ENCODE measurements around the gene MEF2A.

MEF2A gene

DNA sequence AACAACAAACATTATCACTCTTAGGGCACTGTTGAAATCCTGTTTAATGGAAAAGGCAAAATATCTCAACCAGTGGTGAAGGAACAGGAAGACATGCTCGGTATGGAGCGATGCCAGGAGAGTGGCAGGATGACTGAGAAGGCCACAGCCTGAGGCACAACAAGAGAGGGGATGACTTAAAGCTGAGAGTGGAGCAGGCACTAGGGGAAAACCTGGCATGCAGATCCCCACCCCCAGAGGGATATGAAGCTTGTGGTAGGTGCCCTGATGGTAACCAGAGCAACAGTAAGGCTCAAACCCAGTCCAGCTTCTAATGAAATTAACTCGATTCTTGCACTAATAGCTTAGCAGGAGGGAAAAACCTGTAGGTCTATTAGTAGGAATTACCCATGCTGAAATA is 127.0 kb downstream of the MEF2A start:
- in situ Hi-C loops (cut with HindIII; ENCODE audit: low sequenced_read_pairs), result no loop called here

DNA sequence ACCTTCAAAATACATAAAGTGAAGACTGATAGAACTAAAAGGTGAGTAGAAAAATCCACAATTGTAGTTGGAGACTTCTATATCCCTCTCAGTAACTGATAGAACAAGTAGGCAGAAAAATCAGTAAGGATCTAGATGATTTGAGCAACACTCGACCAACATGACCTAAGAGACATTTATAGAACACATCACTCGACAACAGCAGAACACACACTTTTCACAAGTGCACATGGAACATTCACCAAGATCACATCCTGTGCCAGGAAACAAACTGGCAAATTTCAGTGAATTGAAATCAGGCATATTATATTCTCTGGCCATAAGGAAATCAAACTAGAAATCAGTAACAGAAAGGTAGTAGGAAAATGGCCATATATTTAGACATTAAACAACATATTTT is 130.3 kb downstream of the MEF2A start:
- in situ Hi-C loops (cut with HindIII; ENCODE audit: low sequenced_read_pairs), result no loop called here

DNA sequence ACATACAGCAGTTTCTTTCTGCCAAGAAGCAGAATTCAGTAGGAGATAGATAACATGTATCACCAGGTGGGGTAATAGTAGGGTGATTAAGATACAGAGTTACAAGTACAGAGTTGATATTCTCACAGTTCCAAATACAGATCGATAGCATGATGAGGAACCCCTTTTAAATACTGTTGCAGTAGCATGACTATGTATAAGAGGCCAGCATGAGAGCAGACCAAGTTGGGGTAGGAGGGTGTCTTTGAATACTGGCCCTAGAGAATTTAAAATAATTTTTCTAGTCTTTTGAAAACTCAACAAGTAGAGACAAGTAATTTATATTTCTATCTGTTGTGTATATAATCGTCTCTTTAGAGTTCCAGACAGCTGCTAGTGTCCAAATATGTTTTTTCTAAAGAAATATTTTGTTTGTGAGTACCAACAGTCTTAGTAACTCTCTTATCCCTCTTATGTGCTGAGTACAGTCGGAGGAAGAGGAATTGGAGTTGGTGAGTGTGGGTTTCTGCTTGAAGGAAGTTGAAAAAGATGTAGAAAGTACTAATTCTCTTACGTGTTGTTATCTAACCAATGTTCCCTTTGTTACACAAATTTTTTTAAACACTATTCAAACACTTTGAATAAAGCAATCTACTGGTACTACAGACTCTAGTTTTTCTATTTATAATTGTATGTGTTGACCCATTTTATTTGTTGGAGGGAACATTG is 137.3 kb downstream of the MEF2A start:
- in situ Hi-C loops (cut with HindIII; ENCODE audit: low sequenced_read_pairs), result no loop called here

DNA sequence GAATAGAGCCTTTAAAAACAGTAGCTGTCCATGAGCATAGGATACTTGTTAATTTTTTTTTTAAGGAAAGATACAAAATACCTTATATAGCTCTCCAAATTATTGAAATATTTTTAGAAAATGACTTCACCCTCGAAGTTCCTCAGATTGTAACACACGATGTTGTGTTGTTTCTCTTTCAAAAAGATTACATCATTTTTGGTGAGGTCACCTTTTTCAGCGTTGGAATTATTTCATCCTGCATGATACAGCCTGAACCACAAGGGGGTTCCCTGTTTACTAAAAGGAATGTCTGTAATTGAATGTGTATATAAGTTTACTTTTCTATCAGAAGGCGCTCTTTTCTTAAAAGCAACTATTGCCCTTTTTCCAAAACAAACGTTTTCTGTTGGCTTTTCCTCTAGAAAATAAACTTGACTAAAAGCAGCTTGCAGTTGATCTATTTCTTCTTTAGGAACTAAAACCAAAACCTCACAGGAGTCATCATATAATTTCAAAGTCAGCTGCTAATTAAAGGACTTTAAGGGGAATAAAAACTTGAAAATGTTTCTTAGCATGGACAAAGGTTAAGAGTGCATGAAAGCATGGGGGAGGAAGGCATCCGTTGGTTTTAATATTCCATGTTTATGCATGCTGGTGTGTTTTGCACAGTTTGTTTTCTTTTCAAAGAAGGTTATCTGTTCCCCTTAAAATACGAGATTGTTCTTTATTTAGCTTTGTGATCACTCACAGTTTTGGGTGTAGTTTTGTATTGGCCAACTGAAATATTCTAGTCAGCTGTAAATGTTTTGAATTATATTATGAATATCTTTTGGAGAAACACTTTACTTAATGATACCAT is 138.0 kb downstream of the MEF2A start:
- in situ Hi-C loops (cut with HindIII; ENCODE audit: low sequenced_read_pairs), result no loop called here

GRCh38 chr15:99704444-99704838 is 138.7 kb downstream of the MEF2A start:
- in situ Hi-C loops (cut with HindIII; ENCODE audit: low sequenced_read_pairs), result no loop called here

DNA sequence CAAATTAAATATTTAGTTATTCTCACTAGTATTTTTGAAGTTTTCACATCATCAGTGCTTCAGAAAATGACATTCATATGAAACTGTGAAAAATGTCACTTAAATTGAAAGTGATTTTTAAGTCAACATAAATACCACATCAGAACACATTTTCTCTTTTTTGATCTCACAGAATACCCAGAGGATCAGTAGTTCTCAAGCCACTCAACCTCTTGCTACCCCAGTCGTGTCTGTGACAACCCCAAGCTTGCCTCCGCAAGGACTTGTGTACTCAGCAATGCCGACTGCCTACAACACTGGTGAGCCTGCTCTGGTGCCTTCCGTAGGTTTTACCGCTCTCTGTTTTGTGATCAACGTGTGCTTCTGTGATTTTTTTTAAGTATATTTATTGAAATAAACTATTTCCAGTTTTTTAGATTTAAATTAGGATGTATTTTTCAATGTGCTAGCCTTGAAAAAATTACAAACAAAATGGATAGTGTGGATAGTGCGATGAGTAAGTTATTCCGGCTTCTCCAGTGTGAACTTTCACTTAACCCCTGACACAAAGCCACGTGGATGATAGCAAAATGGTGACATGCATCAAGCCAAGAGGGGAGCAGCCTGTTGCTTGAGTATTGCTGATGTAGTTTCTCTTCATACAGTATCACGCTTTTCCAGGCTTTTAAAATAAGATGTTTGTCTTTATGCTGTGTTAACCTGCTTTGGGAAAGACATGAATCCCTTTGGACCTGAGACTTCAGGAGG is 140.9 kb downstream of the MEF2A start:
- in situ Hi-C loops (cut with HindIII; ENCODE audit: low sequenced_read_pairs), result no loop called here

DNA sequence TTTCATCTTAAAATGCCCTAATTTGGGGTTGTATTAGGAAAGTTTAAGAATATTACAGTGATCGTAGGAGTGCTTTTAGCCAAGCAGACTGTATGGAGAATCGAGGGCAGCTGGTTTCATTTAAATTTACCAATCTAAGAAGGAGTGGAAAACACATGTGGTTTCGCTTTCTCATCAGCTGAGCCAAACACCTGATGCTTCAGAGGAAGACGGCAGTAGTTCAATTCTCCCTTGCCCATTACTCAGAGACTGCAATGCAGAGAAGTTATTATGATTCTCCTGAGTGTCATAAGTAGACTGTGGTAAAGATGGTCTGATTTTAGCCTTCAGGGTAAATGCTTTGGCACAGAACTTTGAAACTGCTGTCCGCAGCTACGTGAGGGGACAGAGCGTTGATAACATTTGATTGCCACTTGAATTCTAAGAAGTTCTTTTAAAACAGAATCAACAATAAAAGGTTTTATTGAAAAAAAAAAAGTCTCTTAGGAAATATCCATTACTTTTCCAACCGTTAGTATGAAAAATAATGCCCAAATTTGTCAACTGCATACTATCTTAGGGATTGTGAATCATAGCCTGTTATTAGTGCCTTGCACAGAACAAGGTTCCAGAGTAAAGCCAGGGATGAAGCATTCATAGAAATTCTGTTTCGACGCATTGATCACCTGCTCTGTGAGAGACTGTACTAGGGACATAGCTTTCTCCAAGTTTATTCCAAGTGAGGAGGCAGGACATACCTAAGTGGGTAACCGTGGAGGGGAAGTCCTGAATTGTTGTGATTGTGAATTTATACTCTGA is 141.9 kb downstream of the MEF2A start:
- in situ Hi-C loops (cut with HindIII; ENCODE audit: low sequenced_read_pairs), result no loop called here

DNA sequence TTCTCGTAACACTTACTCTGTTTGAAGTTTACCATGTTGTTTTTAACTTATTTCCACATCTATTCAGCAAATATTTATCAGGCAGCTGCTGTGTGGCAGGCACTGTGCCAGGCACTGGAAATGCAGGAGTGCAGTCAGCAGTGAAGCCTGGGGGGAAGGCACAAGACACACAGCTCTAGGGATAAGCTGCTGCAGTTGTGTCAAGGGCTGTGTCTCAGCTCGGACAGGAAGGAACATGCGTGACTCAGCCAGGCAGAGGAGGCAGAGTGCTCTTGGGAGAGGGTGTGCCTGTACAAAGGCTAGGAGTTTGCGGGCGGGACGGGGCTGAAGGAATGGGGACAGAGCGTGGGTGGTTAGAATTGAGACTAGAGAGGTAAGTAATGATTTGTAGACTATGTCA is 142.8 kb downstream of the MEF2A start:
- in situ Hi-C loops (cut with HindIII; ENCODE audit: low sequenced_read_pairs), result no loop called here

DNA sequence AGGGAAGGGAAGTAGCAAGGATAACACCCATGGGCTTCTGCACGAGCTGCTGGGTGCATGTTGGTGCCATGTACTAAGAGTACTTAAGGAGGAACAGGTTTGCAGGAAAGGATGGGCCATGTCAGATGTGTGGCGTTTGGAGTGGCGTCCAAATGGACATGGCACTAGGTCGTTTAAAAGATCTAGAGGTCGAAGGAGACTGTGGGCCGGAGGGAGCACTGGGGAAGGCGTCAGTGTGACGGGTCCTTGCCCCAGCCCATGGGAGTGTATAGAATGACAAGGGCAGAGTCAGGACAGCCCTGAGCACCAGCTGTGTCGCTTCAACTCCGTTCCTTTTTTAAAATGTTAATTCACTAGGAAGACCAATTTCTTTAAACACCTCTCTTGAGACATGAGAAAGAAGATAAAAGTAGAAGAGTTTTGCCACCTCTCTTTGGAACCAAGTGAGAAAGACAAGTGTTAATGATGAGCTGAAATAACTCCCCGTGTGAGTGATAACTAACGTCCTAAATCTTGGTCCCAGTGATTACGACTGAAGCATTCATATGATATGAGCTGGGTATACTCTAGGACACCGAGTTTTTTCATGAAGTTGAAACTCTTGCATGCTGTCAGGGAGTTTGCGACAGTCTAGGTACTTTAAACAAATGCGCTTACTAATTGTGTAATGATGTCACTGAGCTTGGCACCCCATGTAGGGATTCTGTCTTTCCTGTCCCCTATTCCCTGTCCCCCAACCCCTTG is 143.6 kb downstream of the MEF2A start:
- in situ Hi-C loops (cut with HindIII; ENCODE audit: low sequenced_read_pairs), result no loop called here

DNA sequence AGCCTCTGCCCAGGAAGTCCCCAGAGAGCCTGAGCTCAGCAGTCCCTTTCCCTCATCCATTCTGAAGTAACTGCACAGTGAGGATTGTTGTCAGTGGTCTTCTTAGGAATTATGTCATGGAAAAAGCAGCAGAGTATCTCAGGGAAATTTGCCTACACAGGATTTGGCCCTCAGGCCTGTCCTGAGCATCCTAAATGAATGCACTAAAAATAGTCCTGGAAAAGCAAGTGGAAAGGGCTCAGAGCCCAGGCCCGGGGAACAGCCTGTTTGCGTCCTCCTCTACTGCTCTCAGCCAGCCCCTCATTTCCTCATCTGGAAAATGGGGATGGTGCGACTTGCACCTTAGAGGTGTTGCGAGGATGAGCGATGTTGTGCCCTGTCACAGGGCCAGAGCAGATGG is 145.8 kb downstream of the MEF2A start:
- in situ Hi-C loops (cut with HindIII; ENCODE audit: low sequenced_read_pairs), result no loop called here

GRCh38 chr15:99712415-99712814 is 146.6 kb downstream of the MEF2A start:
- in situ Hi-C loops (cut with HindIII; ENCODE audit: low sequenced_read_pairs), result no loop called here

GRCh38 chr15:99716540-99717095 is 150.8 kb downstream of the MEF2A start:
- in situ Hi-C loops (cut with HindIII; ENCODE audit: low sequenced_read_pairs), result no loop called here

- in situ Hi-C loops (cut with HindIII; ENCODE audit: low sequenced_read_pairs), result no loop called here
These were observed 151.6 kb downstream of the MEF2A start for GRCh38 chr15:99717161-99718009.

- in situ Hi-C loops (cut with HindIII; ENCODE audit: low sequenced_read_pairs), result no loop called here
These were observed 152.6 kb downstream of the MEF2A start for GRCh38 chr15:99718421-99718820.

GRCh38 chr15:99719096-99719541 is 153.3 kb downstream of the MEF2A start:
- in situ Hi-C loops (cut with HindIII; ENCODE audit: low sequenced_read_pairs), result no loop called here

- in situ Hi-C loops (cut with HindIII; ENCODE audit: low sequenced_read_pairs), result no loop called here
These were observed 154.7 kb downstream of the MEF2A start for GRCh38 chr15:99720533-99720932.

DNA sequence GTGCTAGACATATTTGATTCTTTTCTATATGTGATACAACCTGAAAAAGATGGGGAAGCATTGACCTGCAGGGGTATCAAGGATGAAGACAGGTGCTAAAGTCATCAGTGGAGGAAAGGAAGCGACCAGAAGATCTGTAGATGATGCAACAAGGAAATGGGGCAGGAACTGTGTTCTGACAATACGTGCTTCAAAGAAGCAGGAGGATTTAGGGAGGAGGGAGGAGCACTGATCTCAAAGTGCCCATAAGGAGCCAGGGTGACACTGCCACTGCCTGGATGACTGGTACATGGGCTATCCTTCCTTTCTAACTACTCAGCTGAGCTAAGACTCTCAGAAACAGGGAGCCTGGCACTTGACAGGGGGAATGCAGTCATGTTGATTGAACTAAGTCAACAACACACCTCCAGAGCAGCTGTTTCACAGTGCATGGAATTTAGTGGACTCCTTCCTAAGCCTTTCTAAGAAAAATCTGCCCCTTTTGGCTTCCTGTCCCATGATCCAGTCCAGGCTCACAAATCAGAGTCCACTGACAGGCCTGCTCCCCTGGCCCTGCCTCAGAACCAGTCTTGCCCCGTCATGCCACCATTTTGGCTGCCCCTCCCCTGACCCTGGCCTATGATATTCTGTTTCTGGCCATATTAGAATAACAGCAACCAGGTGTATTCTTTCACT is 155.5 kb downstream of the MEF2A start:
- in situ Hi-C loops (cut with HindIII; ENCODE audit: low sequenced_read_pairs), result no loop called here

- in situ Hi-C loops (cut with HindIII; ENCODE audit: low sequenced_read_pairs), result no loop called here
These were observed 156.1 kb downstream of the MEF2A start for GRCh38 chr15:99721896-99722295.

Measured in endothelial cell of hepatic sinusoid (primary cell).